ENCODE data around the gene EMILIN2. TPM values are rescaled to one million over a fixed set of nuclear protein-coding genes. Genes with fewer than 3 reads are reported as not detected.

The EMILIN2 gene
- total RNA-seq, 1 donor from 2014 or later = 29.6 TPM

DNA sequence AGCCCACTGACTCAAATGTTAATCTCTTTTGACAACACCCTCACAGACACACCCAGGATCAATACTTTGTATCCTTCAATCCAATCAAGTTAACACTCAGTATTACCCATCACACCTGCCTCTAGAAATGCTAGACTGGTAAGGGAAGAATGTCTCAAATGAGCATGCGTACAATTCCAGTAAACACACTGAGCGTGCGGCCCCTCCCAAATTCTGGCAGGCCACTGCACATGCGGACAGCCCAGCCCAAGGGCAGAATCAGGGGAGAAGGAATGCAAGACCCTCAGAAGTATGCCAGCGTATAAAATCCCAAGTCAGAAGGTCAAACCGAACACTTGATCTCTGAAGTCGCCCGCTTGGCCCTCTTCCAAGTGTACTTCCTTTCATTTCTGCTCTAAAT lies 7.6 kb upstream of the EMILIN2 start:
- H3K27ac Mint-ChIP-seq (ENCODE audit: unreplicated experiment) = no peak overlapping the region
- Histone ChIP-seq H3K36me3 (ENCODE audit: insufficient read depth, low read length) (no peaks in the 10 kb centered on the region), H3K4me1 (ENCODE audit: insufficient read depth, low read length) (no peaks in the 10 kb centered on the region), H3K27ac (ENCODE audit: low read depth, low read length) (no peak overlapping the region), H3K27me3 (ENCODE audit: insufficient read depth, low read length) (peaks cover 7% of the 10 kb centered on the region), H2AFZ (ENCODE audit: low read depth, low read length) (no peak overlapping the region), H4K20me1 (ENCODE audit: insufficient read depth, low read length) (no peaks in the 10 kb centered on the region), H3K9me3 (ENCODE audit: insufficient read depth, low read depth, low read length) (peaks cover 8% of the 10 kb centered on the region), H3K9ac (ENCODE audit: low read length) (no peak overlapping the region), H3K4me3 (ENCODE audit: insufficient read depth, low read depth, low read length) (no peak overlapping the region), H3K79me2 (ENCODE audit: insufficient read depth, low read length) (no peaks in the 10 kb centered on the region), H3K4me2 (ENCODE audit: low read length) (no peak overlapping the region)
- H3K4me1 Mint-ChIP-seq (ENCODE audit: low read depth, unreplicated experiment) = no peaks in the 10 kb centered on the region
- FAIRE-seq (no peak), DNase-seq (ENCODE audit: low read depth) (no peak)
- TF ChIP-seq EZH2 (IDR thresholded peaks at IDR 0.05; ENCODE audit: insufficient read depth, low read length) (no peak), CTCF (IDR thresholded peaks at IDR 0.05; ENCODE audit: insufficient read depth, low read depth, low read length) (no peak)
- H3K27me3 Mint-ChIP-seq (ENCODE audit: low read depth, unreplicated experiment) = peaks cover 4% of the 10 kb centered on the region
- peaks cover 21% of the 10 kb centered on the region for H3K9me3 Mint-ChIP-seq (ENCODE audit: unreplicated experiment)
- no peak overlapping the region for H3K4me3 Mint-ChIP-seq (ENCODE audit: unreplicated experiment)
- peaks cover 5% of the 10 kb centered on the region for H3K36me3 Mint-ChIP-seq (ENCODE audit: low read depth, unreplicated experiment)

DNA sequence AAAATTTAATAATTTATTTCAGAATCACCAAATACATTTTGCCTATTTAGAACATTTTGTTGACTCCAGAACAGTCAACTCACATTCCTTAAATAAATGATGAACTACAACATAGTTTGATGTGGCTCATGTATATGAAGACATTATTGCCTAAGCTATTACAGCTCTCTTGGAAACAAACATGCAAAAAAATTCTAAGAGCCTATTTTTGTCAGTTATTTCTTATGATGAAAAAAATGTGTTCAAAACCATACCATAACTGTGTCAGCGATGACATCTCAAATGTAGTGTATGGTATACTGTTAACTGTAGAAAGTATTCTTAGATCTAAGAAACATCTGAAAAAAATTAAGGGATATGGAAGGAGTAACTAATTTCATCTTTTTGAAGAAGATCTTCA lies 6.3 kb upstream of the EMILIN2 start:
- Histone ChIP-seq H2AFZ (ENCODE audit: low read depth, low read length) (no peak overlapping the region), H3K36me3 (ENCODE audit: insufficient read depth, low read length) (no peaks in the 10 kb centered on the region), H3K27me3 (ENCODE audit: insufficient read depth, low read length) (peaks cover 15% of the 10 kb centered on the region), H4K20me1 (ENCODE audit: insufficient read depth, low read length) (no peaks in the 10 kb centered on the region), H3K4me3 (ENCODE audit: insufficient read depth, low read depth, low read length) (no peak overlapping the region), H3K27ac (ENCODE audit: low read depth, low read length) (no peak overlapping the region), H3K9ac (ENCODE audit: low read length) (no peak overlapping the region), H3K4me1 (ENCODE audit: insufficient read depth, low read length) (no peaks in the 10 kb centered on the region), H3K9me3 (ENCODE audit: insufficient read depth, low read depth, low read length) (peaks cover 8% of the 10 kb centered on the region), H3K4me2 (ENCODE audit: low read length) (no peak overlapping the region), H3K79me2 (ENCODE audit: insufficient read depth, low read length) (no peaks in the 10 kb centered on the region)
- FAIRE-seq (no peak), DNase-seq (ENCODE audit: low read depth) (no peak)
- Mint-ChIP-seq H3K4me1 (ENCODE audit: low read depth, unreplicated experiment) (no peaks in the 10 kb centered on the region), H3K36me3 (ENCODE audit: low read depth, unreplicated experiment) (peaks cover 5% of the 10 kb centered on the region), H3K9me3 (ENCODE audit: unreplicated experiment) (peaks cover 19% of the 10 kb centered on the region), H3K27ac (ENCODE audit: unreplicated experiment) (no peak overlapping the region), H3K4me3 (ENCODE audit: unreplicated experiment) (no peak overlapping the region), H3K27me3 (ENCODE audit: low read depth, unreplicated experiment) (peaks cover 4% of the 10 kb centered on the region)
- TF ChIP-seq EZH2 (IDR thresholded peaks at IDR 0.05; ENCODE audit: insufficient read depth, low read length) = no peak
- TF ChIP-seq CTCF (IDR thresholded peaks at IDR 0.05; ENCODE audit: insufficient read depth, low read depth, low read length) = no peak

DNA sequence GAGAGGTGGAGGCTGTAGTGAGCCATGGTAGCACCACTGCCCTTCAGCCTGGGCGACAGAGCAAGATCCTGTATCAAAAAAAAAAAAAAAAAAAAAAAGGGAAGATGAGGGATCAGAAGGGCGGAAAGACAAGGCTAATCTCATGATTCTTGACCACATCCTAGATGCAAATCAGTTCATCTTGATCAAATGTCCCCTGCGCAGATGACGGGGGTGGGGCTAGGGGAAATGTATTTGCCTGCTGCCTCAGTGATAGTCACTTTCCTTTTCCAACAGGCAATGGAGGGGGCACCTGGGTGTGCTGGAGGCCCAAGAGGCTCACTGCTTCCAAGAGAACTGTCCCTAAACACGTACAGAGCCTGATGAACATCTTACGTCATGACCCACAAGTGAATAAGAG lies 3.7 kb upstream of the EMILIN2 start:
- H3K36me3 ChIP-seq (ENCODE audit: insufficient read depth, low read length) = no peaks in the 10 kb centered on the region
- H3K27me3 ChIP-seq (ENCODE audit: insufficient read depth, low read length) = peaks cover 16% of the 10 kb centered on the region
- Mint-ChIP-seq H3K9me3 (ENCODE audit: unreplicated experiment) (peaks cover 12% of the 10 kb centered on the region), H3K36me3 (ENCODE audit: low read depth, unreplicated experiment) (peaks cover 5% of the 10 kb centered on the region), H3K27ac (ENCODE audit: unreplicated experiment) (no peak overlapping the region), H3K27me3 (ENCODE audit: low read depth, unreplicated experiment) (peaks cover 4% of the 10 kb centered on the region), H3K4me3 (ENCODE audit: unreplicated experiment) (no peak overlapping the region), H3K4me1 (ENCODE audit: low read depth, unreplicated experiment) (no peaks in the 10 kb centered on the region)
- H2AFZ ChIP-seq (ENCODE audit: low read depth, low read length) = no peak overlapping the region
- peaks cover 6% of the 10 kb centered on the region for H3K4me1 ChIP-seq (ENCODE audit: insufficient read depth, low read length)
- FAIRE-seq = no peak
- H3K4me2 ChIP-seq (ENCODE audit: low read length) = no peak overlapping the region
- TF ChIP-seq EZH2 (IDR thresholded peaks at IDR 0.05; ENCODE audit: insufficient read depth, low read length) (no peak), CTCF (IDR thresholded peaks at IDR 0.05; ENCODE audit: insufficient read depth, low read depth, low read length) (no peak)
- no peak for DNase-seq (ENCODE audit: low read depth)
- H3K9me3 ChIP-seq (ENCODE audit: insufficient read depth, low read depth, low read length) = no peaks in the 10 kb centered on the region
- H3K4me3 ChIP-seq (ENCODE audit: insufficient read depth, low read depth, low read length) = no peak overlapping the region
- no peak overlapping the region for H3K27ac ChIP-seq (ENCODE audit: low read depth, low read length)
- no peak overlapping the region for H3K9ac ChIP-seq (ENCODE audit: low read length)
- H3K79me2 ChIP-seq (ENCODE audit: insufficient read depth, low read length) = no peaks in the 10 kb centered on the region
- no peaks in the 10 kb centered on the region for H4K20me1 ChIP-seq (ENCODE audit: insufficient read depth, low read length)

Measured in astrocyte (in vitro differentiated cells and primary cell).